Endothelial cell of umbilical vein (primary cell): ENCODE results near the gene PPM1E.
A peak's percentile ranks its signal among the peaks of the same experiment; 100 is the strongest.

Experiments used
- EZH2 ChIP-seq: IDR thresholded peaks from 2 replicates; pipeline ENCODE4 v1.6.1; 2012; ENCODE audit warnings: borderline replicate concordance, low read depth, mild to moderate bottlenecking, moderate library complexity, low read length, inconsistent platforms; ENCODE audit not compliant: severe bottlenecking
- FOS ChIP-seq: IDR thresholded peaks from 2 replicates; pipeline ENCODE4 v1.6.1; 2011; ENCODE audit warnings: mild to moderate bottlenecking, low read length, moderate library complexity, borderline replicate concordance; ENCODE audit not compliant: insufficient read depth
- GATA2 ChIP-seq: IDR thresholded peaks from 2 replicates; pipeline ENCODE4 v1.7.0; 2011; ENCODE audit warnings: low read depth, mild to moderate bottlenecking, moderate library complexity, mixed read lengths, low read length; ENCODE audit not compliant: insufficient read length, insufficient read depth
- JUN ChIP-seq: IDR thresholded peaks from 2 replicates; pipeline ENCODE4 v1.6.1; 2011; ENCODE audit warnings: borderline replicate concordance, low read depth; ENCODE audit not compliant: insufficient read length, insufficient read depth
- POLR2A ChIP-seq: IDR thresholded peaks from 2 replicates; pipeline ENCODE4 v1.6.1; 2012; ENCODE audit warnings: low read depth, mild to moderate bottlenecking, control low read depth, low read length
- POLR2AphosphoS5 ChIP-seq: IDR thresholded peaks from 2 replicates; pipeline ENCODE4 v1.6.1; 2012; ENCODE audit warnings: low read depth, mild to moderate bottlenecking, control low read depth, low read length, moderate library complexity; ENCODE audit not compliant: insufficient read depth
- TF ChIP-seq, protein P1 (sequence below), 2 donors: IDR thresholded peaks; 1 replicate in 1 of 2; 2 replicates in 1 of 2; pipeline ENCODE4 v1.5.1; 2011; ENCODE audit warnings: low read length in 2 of 2, mild to moderate bottlenecking in 2 of 2, moderate library complexity in 2 of 2, control low read depth in 1 of 2, inconsistent platforms in 1 of 2, low read depth in 1 of 2; ENCODE audit not compliant: insufficient read depth in 1 of 2; ENCODE audit errors: extremely low read depth in 1 of 2

DNA sequence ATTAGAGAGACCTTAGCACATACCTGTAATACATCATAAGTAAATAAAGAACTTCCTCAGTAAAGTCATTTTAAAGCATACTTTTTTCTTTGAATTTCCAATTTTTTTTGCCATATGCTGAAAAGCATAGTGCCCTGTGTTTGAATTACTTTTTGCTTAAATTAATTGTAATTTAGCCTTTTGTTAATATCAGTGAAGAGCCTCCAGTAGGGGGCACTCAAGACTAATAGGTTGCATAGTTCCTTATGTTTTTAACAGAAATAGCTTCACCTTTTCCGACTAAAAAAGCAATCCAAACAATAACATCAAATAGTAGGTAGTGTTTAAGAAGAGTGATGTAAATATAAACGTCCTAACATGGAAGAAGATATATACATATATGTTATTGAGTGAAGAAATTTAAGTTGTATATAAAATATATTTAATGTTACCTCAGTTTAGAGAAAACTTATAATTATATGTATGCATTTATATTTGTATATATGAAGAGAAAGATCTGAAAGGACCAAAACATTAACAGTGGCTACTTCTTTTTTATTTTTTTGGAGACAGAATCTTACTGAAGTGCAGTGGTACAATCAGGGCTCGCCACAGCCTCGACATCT, 44.6 kb upstream of the PPM1E start:
- TF ChIP-seq EZH2, result no peak
- TF ChIP-seq, protein P1, sequence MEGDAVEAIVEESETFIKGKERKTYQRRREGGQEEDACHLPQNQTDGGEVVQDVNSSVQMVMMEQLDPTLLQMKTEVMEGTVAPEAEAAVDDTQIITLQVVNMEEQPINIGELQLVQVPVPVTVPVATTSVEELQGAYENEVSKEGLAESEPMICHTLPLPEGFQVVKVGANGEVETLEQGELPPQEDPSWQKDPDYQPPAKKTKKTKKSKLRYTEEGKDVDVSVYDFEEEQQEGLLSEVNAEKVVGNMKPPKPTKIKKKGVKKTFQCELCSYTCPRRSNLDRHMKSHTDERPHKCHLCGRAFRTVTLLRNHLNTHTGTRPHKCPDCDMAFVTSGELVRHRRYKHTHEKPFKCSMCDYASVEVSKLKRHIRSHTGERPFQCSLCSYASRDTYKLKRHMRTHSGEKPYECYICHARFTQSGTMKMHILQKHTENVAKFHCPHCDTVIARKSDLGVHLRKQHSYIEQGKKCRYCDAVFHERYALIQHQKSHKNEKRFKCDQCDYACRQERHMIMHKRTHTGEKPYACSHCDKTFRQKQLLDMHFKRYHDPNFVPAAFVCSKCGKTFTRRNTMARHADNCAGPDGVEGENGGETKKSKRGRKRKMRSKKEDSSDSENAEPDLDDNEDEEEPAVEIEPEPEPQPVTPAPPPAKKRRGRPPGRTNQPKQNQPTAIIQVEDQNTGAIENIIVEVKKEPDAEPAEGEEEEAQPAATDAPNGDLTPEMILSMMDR (IDR thresholded peaks at IDR 0.05; ENCODE audit: extremely low read depth in 1 of 2, insufficient read depth in 1 of 2, low read depth in 1 of 2, low read length in 2 of 2), result peak; percentile 47 to 52
- no peak for TF ChIP-seq GATA2
- TF ChIP-seq POLR2AphosphoS5, result no peak
- no peak for TF ChIP-seq JUN
- no peak for TF ChIP-seq POLR2A
- TF ChIP-seq FOS, result no peak
